DMS 273 (cell line): ENCODE results near the gene ITGA4.

ENCODE experiments used
- DNase-seq: peaks from one replicate; lab custom pipeline; 2025; ENCODE audit not compliant: unreplicated experiment; lab: John Stamatoyannopoulos, UW

The ITGA4 gene

DNA sequence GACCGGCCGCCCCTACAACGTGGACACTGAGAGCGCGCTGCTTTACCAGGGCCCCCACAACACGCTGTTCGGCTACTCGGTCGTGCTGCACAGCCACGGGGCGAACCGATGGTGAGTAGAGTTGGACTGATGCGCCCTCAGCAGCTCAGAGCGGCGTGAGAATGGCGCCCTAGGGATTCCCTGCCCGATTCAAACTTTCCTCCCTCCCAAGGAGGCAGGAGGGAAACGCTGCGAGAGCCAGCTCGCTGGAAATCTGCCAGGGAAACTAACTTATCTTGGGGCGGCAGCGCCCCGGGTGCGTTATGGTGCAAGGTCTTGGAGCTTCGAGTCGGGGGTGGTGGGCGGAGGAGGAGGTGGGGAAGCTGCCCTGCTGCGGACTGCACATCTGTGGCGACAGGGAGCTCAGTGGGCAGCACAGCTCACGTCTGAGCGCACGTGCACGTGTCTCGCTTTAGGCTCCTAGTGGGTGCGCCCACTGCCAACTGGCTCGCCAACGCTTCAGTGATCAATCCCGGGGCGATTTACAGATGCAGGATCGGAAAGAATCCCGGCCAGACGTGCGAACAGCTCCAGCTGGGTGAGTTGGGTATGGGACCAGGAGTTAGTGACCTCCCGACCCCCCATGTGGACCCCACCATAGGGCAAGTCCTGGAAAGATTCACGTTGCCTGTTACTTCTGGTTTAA is 697 bp downstream of the ITGA4 start:
- peak; percentile 92 for DNase-seq

DNA sequence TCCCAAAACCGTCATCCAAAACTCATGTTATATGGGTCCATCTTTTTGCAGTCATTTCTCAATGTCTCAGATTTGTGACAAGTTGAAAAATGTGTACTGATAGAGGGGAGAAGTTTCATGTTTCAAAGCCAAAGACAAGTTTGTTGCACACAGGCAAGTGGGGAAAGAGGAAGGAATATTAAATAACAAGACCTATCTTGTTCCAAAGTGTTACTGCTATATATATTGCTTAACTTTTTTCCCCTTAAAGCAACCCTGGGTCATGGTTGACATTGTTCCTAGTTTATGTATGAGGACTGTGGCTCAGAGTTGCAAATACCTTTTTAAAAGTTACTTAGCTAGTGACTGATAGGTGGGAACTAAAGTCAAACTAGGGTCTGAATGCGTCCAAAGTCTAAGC is 1.7 kb downstream of the ITGA4 start:
- peak; percentile 40 for DNase-seq

DNA sequence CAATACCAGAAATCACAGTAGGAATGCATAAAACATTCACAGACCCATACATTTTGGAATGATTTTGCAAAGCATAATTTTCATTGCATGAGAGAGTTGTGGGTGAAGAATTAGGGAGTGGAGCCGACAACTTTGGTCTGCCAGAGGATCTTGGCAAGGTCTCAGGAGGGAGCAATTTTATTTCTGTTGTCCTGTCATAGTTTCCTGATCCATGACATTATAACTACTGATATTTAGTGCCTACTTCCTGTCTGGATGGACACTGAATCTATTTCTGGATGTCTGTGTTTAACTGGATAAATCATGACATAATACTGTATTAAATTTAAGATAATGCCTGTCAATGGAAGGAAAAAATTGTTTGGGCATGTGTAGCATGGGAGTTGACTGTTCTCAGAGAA is 2.4 kb downstream of the ITGA4 start:
- peak; percentile 13 for DNase-seq

DNA sequence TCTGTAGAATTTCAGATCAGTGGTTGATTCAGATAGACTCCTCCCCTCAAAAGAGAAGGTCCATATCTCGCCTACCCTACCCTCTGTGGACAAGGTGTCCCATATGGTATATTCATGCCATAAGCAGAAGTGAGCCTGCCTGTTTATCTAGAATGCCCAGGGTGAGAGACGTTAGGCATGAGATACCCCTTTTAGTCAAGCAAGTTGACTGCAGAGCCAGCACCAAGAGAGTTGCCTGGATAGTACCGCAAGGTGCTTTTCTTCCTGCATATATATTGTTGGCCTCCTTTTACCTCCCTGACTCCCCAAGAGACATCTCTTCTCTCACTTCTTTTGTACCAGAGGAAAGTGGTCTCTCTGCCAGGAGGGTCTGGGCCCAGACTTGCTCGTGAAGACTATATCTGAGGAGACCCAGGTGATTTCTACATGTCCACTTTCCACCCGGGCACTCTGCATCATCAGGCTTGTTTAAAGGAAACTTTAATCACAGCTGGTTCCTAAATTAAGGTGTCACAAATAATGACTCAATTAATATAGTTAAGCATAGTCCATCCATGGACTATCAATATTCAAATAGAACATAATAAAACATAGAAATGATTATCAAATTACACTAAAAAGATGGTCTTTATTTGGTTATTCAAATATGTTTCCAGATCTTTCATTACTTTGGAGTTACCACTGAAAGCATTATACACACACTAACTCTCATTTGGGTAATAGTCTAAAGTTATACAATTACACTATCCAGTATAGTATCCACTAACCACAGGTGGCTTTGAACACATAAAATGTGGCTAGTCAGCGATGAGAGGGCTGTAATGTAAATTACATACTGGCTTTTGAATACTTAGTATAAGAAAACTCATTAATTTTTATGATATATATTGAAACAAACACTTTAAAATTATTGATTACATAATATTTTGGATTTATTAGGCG is 4.1 kb downstream of the ITGA4 start:
- no peak for DNase-seq

DNA sequence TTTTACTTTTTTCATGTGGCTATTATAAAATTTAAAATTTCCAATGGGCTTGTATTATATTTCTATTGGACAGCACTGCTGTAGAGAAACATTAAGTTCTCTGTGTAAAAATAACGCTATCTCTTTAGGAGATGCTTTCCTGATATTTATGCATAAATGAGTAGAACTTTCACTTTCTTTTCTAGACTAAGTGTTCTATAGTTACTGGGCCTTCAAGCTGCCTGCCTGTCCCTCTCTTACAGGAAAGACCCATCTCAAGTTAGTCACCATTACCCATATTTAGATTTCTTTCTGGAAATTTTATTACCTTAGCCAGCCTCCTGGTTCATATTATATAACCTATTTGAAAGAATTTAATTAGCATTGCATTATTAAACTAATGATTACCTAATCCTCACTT is 4.8 kb downstream of the ITGA4 start:
- no peak for DNase-seq

DNA sequence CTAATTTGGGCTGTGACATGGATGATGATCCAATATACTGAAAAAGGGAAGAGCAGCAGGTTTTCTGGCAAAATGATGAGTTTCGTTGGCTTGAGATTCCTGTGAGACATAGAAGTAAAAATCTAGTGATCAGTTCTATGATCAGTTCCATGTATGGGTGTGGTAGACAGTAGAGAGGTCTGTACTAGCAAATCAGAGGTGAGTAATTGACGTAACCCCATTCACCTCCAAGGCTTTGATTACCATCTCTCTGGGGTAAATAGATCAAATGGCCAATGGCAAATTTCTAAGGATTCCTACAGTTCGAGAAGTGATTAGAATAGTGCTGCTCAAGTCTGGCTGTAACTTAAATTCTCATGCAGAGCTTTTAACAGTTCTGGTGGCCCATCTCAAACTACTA is 6.4 kb downstream of the ITGA4 start:
- DNase-seq: no peak

DNA sequence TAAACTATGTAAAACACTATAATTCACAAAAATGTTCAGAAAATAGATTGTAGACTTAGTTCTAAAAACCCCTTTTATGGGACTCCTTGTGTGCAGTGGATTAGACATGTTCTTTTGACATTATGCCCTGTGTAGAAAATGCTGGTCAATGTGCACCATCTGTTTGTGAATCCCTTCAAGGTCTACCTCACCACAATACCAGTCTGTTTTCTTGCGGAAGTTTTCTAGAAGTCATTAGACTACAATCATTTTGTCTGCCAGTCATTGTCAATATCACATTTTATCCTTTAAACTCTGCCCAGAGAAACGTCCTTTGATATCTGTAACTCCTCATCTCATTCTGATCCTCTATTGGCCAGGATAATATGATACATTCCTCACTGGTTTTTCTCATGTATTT is 7.8 kb downstream of the ITGA4 start:
- peak; percentile 19 for DNase-seq

DNA sequence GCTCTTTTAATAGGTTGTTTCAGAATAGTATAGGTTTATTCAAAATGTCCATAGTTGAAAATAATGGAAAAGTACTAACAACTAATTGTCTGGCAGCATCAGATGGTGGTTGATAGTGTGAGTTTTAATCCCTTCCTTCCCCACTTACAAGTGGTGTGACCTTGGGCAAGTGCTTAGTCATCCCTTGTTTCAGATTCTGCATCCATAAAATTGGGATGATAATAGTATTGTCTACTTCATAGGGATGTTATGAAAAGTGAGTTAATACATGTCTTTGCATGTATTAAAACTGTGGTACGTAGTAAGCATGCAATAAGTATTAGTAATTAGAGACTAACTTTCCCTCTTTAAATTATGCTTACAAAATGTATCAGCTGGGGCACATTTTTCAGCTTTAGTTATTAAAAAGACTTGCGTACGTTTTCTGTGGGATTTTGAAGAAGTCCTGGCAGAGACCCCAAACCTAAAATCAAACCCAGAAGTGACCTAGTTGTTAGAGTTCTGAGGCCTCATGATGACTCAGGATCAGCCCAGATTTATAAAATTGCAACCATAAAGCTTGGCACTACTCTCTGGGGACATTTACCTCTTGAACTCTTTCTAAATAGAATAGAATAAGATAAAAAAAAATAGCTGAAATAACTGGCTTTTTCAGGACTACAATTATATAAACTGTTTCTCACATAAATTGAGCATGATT is 8.6 kb downstream of the ITGA4 start:
- no peak for DNase-seq

DNA sequence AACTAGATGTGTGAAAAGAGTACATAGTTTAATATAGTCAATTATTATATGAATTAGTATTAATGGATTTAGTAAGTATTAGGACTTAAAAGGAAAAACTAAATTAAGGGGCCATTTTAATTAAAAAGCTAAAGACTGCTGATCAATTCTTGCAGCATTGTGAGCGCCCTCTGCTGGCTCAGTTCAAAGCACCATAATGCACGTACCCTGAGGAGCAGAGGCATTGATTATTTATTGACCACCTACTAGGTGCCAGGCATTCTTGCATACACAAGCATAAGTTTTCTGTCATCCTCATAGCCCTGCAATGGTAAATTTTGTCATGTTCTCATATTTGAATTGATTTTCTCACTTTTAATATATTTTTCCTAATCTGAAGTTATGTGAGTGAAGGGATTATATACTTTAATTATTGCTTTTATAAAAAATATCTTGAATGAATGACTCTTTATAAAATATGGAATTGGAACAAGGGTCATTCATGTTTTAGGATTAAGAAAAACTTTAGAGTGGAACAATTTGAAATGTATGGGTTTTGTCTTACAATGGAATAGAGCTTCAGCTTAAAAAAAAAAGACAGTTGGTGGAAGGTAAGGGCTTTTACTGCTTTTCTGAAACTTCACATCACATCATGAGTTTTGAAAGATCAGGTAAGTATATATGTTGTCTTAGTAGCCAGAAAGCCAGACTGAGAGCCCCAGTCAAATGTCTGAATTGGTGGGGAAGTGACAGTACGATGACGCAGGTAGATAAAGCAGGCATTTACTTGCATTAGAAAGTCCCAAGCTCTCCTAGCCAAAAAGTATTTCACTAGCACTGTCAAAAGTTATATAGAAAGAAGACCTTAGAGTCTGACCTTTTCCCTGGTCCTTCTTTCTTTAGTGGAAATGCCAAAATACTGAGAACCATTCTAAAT is 9.7 kb downstream of the ITGA4 start:
- DNase-seq: peak; percentile 82

DNA sequence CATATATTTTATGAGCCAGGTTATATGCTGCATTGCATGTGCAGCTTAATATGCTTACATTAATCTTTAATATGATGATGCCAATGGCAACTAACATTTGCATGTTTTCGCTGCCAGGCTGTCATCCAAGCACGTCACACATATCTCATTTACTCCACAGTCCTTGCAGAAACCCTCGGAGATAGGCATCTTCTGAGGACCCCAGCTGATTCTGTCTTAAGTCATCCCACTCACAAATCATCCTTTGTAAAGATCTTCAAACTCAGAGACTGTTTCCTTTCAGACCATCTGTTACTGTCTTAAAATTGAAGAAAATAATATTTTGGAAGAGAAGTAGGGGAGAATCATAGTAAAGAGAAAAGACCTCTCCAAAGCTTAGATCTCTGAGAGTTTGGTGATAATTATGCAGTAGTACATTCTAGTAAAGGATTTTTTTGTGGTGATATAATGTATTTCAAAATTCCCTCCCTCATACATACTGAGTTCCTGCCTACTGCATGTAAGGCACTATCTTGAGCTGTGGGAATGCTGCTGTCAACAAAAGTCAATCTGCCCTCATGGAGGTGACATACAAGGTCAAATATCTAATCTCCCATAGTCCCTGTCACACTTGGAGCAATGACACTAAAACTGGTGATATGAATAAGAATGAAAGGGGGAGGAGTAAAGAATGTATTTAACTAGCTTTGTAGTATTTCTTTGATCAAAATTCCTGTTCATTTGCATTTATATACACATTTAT is 11.0 kb downstream of the ITGA4 start:
- no peak for DNase-seq

DNA sequence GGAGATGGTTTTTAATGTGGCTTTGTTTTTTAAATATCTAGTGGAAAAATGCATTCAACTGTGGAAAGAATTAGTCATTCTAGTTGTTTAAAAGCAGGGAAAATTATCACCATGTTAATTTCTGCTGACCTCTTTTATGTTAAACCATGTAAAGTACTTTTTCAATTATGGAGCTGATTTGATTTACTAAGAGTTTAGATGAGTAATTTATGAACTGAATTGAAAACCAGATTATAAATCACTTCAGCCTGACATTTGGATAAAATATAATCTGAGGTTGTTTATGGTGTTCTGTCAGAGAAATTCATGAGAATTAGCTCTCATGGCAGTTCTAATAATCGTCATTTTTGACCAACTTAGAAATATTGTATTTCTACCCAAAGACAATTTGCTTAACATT is 11.6 kb downstream of the ITGA4 start:
- DNase-seq: no peak

DNA sequence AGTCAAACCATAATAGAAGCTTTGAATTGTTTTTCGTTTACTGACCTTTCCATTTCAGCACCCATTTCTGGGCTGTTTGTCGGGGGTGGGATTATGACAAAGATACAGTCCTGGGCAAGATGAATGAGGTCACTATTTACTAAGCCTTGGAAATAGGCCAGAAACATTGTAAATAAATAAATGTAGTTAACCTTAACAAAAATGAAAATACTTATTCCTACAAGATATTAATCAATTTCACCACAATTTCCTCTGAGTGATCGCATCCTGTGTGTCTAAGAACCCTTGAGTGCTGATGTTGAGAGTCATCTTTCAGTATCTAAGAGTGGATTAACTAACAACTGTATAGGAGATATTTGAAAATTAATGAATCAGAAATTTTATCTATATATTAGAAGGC is 14.0 kb downstream of the ITGA4 start:
- DNase-seq: peak; percentile 25

DNA sequence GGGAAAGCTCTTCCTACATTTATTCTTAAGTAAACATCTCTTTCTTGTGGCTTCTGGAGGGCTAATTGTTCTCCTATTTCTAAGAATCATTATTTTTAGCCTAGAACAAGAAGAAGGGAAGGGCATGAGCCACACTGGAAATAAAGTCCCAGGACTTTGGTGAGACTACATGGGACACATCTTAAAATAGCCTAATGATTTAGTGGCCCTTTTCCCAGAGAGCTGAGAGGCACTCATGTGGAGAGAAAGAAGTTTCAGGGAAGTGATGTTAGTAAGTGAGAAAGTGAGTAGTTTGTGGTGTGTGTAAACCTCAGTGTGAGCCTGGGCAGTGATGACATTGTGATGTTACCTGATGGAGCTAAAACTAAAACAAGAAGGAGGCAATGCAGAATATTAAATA is 14.6 kb downstream of the ITGA4 start:
- no peak for DNase-seq

DNA sequence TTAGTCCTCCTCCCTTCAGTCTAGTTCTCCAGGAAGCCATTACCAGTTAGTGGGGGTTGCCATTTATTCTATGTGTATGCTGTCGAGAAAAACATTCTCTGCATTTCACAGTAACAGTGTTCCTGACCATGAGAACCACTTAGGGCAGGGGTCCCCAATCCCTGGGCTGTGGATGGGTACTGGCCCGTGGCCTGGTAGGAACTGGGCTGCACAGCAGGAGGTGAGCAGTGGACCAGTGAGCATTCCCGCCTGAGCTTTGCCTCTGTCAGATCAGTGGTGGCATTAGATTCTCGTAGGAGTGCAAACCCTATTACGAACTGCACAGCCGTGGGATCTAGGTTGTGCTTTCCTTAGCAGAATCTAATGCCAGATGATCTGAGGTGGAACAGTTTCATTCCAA is 15.8 kb downstream of the ITGA4 start:
- DNase-seq: no peak

DNA sequence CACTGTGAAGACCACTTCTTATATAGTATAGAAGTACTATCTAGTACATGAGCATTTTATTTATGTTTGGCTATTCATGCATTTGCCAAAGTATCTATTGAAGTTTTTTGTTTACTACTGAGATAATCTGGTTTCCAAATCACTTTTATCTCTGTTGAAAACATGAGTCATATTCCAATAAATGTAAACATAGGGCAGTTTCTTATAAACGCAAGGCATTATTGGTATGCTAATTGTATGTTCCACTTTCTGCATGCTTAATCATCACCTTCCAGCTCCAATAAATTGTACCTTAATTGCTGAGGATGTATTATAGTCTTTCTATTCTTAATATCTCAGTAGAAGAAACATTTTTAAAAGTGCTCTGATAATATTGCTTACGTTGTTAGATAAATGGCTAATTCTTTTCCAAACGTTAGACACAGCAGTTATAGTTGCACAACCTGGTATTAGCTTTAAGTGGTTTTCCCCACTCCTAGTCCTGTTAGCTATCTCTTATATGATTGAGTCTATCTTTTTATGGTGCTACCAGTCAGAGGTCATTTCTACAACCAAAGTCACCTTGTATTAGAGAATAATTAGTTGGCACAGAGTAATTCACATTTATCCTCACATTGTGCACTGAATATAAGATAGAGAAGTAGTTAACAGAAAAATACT is 17.2 kb downstream of the ITGA4 start:
- no peak for DNase-seq

DNA sequence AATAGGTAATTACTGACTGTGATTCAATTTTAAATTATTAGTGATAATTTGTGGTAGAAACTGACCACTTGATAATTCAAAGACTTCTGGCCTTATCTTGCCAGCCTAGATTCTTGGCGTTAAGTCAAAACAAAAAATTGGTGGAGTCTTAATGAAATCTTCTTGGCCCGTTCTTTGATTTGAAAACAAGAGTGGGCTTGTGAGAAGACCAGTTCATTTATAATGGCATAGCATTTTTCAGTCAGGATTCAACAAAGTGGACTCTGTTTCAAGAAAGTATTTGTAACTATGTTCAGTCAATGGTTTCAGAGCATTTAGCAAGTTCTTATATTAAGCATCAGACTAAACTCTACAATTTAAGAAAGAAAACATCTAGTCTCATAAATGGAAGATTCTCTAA is 26.0 kb downstream of the ITGA4 start:
- DNase-seq: no peak

DNA sequence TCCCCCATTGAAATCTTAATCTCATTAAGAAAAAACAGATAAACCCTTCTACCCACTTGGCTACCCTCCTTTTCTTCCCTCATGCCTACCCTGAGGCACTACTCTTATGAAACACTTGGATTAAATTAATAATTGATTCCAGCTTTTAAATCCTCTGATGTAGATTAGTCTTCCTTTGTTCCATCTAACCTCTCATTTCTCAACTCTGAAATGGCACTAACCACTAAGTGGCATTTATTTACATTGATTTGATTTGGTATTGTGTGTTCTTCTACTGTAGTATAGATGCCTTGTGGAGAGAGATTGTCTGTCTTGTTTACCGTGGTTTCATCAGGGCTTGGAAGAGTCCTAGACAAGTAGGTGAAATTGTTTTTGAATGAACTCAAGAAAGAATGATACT is 26.7 kb downstream of the ITGA4 start:
- no peak for DNase-seq

DNA sequence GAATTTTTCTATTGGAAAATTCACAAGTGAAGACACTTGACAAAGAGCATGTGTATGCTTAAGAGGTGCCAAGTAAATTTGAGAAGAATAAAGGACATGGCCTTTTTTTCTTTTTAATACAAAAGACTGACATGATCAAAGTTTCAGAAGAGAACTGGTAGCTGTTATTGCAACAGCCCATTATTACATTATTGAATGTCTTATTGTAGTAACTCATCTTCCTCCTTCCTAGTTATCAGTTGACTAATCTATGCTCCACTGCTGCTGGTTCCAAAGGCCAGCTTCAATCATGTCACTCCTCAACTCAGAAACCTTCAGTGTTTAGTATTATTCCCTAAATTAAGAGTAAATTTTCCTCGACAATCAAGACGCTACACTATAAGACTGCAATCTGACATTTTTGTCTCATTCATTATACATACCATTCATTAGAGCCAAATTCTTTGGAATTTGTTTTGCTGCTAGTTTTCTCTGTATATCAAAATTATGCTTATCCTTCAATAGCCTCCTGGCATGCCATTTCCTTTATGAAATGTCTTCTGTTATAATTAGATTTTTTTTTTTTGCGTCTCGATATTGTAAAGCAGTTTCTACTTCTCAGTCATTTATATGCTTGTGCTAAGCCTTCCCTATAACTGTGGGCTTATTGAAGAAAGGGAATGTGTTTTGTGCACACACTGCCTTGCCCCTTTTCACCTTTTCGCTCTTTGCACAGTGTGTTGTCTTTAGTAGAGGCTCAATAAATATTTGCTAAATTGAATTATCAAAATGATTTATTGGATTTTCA is 27.9 kb downstream of the ITGA4 start:
- DNase-seq: no peak

DNA sequence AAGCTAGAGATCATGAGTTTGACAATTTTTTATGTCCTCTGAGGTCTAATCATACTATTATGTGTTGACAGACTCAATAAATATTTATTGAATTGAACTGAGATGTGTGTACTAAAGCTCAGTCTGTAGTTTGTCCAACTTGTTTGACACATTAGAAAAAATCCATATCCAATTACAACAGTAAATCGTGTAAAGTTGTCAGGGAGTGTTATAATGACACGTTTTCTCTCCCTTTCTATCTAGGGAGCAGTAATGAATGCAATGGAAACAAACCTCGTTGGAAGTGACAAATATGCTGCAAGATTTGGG is 28.4 kb downstream of the ITGA4 start:
- DNase-seq: no peak
